Activated CD4-positive, alpha-beta T cell treated with anti-CD3 and anti-CD28 coated beads, Interleukin-2, amount 10 ng/mL, durations not matched to agents 24 days and 14 days (primary cell): ENCODE results near the gene CD40. TPM values are rescaled to one million over a fixed set of nuclear protein-coding genes. Genes with fewer than 3 reads are reported as not detected.

Experiments
- DNase-seq: peaks from one replicate; pipeline ENCODE4 v3.0.0; 2022
- H3K27ac Mint-ChIP-seq: one replicate; pipeline ENCODE4 v1.8.0; 2022; ENCODE audit warnings: mild to moderate bottlenecking, mixed read lengths
- H3K27me3 Mint-ChIP-seq: one replicate; pipeline ENCODE4 v1.8.0; 2022; ENCODE audit warnings: mixed read lengths
- H3K36me3 Mint-ChIP-seq: one replicate; pipeline ENCODE4 v1.8.0; 2022; ENCODE audit warnings: low read depth, mild to moderate bottlenecking, mixed read lengths
- H3K4me1 Mint-ChIP-seq: one replicate; pipeline ENCODE4 v1.8.0; 2021; ENCODE audit warnings: mixed read lengths
- H3K4me3 Mint-ChIP-seq: one replicate; pipeline ENCODE4 v1.8.0; 2022; ENCODE audit warnings: mild to moderate bottlenecking, moderate library complexity, mixed read lengths
- H3K9me3 Mint-ChIP-seq: one replicate; pipeline ENCODE4 v1.8.0; 2021; ENCODE audit warnings: mixed read lengths
- intact Hi-C: fragments of 100-400 bp; cut with micrococcal nuclease; formaldehyde crosslinking; loops from one replicate; pipeline ENCODE4 v1.15.1; 2023
- total RNA-seq: library from RNA; stranded (reverse); gene quantifications from 2 replicates; pipeline ENCODE4 v1.2.3, GENCODE V29; 2022

The CD40 gene
- total RNA-seq, 1 donor from 2014 or later: 2.7 TPM

- Mint-ChIP-seq H3K4me3 (no peak overlapping the region), H3K9me3 (no peaks in the 10 kb centered on the region), H3K27me3 (peaks cover 41% of the 10 kb centered on the region), H3K4me1 (no peaks in the 10 kb centered on the region), H3K36me3 (no peaks in the 10 kb centered on the region), H3K27ac (no peak overlapping the region)
- DNase-seq: no peak
- intact Hi-C loops: no loop called here
These were observed 54.9 kb downstream of the CD40 start for GRCh38 chr20:46172961-46173536.

- Mint-ChIP-seq H3K36me3 (no peaks in the 10 kb centered on the region), H3K4me1 (no peaks in the 10 kb centered on the region), H3K27me3 (peaks cover 41% of the 10 kb centered on the region), H3K27ac (no peak overlapping the region), H3K4me3 (no peak overlapping the region), H3K9me3 (no peaks in the 10 kb centered on the region)
- intact Hi-C loops: loop anchor here (1.0 kb wide), 3 partner anchors 42 to 160 kb away; no protein-coding TSS in a partner anchor
- no peak for DNase-seq
These were observed 55.7 kb downstream of the CD40 start for GRCh38 chr20:46173652-46174468.

- Mint-ChIP-seq H3K36me3 (no peaks in the 10 kb centered on the region), H3K4me1 (no peaks in the 10 kb centered on the region), H3K9me3 (no peaks in the 10 kb centered on the region), H3K27ac (no peak overlapping the region), H3K27me3 (peaks cover 41% of the 10 kb centered on the region), H3K4me3 (no peak overlapping the region)
- peak; percentile 90 for DNase-seq
- intact Hi-C loops: loop anchor here (1.0 kb wide), 3 partner anchors 42 to 160 kb away; no protein-coding TSS in a partner anchor
These were observed 56.5 kb downstream of the CD40 start for GRCh38 chr20:46174469-46175126.

DNA sequence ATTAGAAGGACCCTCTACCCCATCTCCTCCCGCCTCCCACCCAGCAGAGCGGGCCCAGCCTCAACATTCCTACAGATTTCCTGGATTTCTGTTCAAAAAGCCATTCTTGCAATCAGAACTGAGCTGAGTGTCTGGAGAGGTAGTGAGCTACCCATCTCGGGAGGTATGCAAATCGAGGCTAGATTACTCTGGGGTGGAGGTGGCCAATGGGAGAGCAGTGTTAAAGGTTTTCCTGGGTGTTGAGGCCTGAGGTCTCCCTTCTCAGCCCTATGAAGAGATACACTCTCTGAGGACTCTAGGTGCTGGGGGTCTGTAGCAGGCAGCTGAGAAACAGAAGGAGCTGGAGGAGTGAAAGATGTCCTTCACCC lies 57.0 kb downstream of the CD40 start:
- Mint-ChIP-seq H3K9me3 (no peaks in the 10 kb centered on the region), H3K27ac (no peak overlapping the region), H3K4me1 (no peaks in the 10 kb centered on the region), H3K36me3 (no peaks in the 10 kb centered on the region), H3K27me3 (peaks cover 41% of the 10 kb centered on the region), H3K4me3 (no peak overlapping the region)
- intact Hi-C loops: no loop called here
- no peak for DNase-seq

DNA sequence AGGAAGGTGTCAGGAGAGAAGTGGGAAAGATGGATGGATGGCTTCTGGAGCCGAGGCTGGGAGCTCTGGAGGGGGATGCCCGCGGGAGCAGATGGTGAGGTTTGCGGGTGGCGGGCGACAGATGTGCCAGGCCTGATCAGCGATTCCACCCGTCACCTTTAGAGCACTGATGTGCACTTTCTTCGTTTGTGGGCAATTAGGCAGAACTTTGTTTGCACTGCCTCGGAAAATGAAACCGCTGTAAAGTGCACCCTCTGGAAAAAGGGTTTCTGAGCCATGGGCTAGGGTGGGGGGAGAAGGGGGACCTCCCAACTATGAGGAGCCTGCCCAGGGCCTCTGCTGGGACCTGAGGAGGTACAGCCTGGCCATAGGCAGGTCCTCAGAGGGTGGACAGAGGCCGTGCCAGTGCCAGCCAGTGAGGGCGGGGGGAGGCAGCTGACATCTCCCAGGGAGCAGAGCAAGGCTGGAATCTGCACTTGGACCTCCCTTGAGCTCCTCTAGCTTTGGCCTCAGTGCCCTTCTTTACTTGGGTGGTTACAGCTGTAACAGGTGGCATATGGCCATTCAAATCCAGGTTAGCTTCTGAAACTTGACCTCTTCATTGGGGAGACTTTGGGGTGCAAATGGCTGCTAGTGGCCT lies 58.7 kb downstream of the CD40 start:
- intact Hi-C loops: no loop called here
- H3K36me3 Mint-ChIP-seq: no peaks in the 10 kb centered on the region

DNA sequence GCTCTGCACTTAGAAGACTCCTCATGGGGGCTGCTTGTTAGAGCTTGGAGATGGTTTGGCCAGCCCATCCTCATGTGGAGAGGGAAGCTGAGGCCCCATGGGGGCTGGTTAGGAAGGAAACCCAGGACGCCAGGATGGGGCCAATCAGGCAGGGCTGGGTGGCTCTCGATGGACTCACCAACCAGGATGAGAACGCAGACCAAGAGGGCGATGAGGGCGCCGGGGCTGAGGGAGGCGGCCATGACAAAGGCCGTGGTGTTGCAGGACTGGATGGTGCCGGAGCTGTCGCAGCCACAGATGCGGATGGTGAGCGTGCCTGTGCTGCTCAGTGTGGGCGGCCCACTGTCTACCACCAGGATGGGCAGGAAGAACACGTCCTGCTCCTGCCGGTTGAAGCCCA lies 59.7 kb downstream of the CD40 start:
- H3K4me3 Mint-ChIP-seq: no peak overlapping the region
- DNase-seq: no peak
- intact Hi-C loops: no loop called here
- no peaks in the 10 kb centered on the region for H3K36me3 Mint-ChIP-seq
- H3K9me3 Mint-ChIP-seq: no peaks in the 10 kb centered on the region
- no peak overlapping the region for H3K27ac Mint-ChIP-seq
- H3K4me1 Mint-ChIP-seq: no peaks in the 10 kb centered on the region
- peaks cover 29% of the 10 kb centered on the region for H3K27me3 Mint-ChIP-seq

More for the DNA sequence above, 58.7 kb downstream of the CD40 start:
- H3K4me1 Mint-ChIP-seq: no peaks in the 10 kb centered on the region
- peaks cover 36% of the 10 kb centered on the region for H3K27me3 Mint-ChIP-seq
- H3K9me3 Mint-ChIP-seq: no peaks in the 10 kb centered on the region
- no peak overlapping the region for H3K4me3 Mint-ChIP-seq
- no peak overlapping the region for H3K27ac Mint-ChIP-seq
- no peak for DNase-seq

DNA sequence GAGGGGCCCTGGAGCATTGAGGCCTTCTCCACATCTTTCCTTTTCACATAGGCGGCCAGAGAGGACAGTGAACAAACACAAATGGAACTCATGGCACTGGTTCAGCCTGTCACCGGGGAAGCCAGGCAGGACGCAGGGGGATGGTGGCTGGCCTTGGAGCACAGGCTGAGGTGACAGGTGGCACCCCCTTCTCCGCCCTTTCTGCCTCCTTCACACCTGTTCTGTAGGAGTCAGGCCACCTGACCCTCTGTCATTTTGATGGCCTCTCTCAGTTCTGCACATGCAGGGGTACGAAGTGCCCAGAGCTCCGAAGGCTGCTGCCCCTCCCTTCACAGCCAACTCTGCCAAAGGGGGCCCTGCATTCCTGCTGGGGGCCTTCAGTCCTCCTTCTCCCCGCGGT lies 60.8 kb downstream of the CD40 start:
- no peak overlapping the region for H3K4me3 Mint-ChIP-seq
- no peaks in the 10 kb centered on the region for H3K9me3 Mint-ChIP-seq
- no peak for DNase-seq
- intact Hi-C loops: no loop called here
- no peaks in the 10 kb centered on the region for H3K4me1 Mint-ChIP-seq
- H3K36me3 Mint-ChIP-seq: no peaks in the 10 kb centered on the region
- H3K27me3 Mint-ChIP-seq: peaks cover 20% of the 10 kb centered on the region
- no peak overlapping the region for H3K27ac Mint-ChIP-seq

Other genes with a start within 250 kb of the CD40 start
- gene ZSWIM1, start 237.1 kb upstream of the CD40 start, total RNA-seq: 9.4 and 10.4 TPM in 2 replicates
- 0.47 and 1.8 TPM in 2 replicates for gene SPATA25, start 230.7 kb upstream of the CD40 start, total RNA-seq
- 2.0 and 2.4 TPM in 2 replicates for gene NEURL2, start 227.1 kb upstream of the CD40 start, total RNA-seq
- gene CTSA, start 227.0 kb upstream of the CD40 start, total RNA-seq: 48.7 and 50.8 TPM in 2 replicates
- 3.2 and 4.0 TPM in 2 replicates for gene PLTP, start 206.2 kb upstream of the CD40 start, total RNA-seq
- 26.1 and 27.8 TPM in 2 replicates for gene PCIF1, start 183.6 kb upstream of the CD40 start, total RNA-seq
- 37.5 and 39.5 TPM in 2 replicates for gene ZNF335, start 146.1 kb upstream of the CD40 start, total RNA-seq
- 0.19 and 0.28 TPM in 2 replicates for gene MMP9, start 109.4 kb upstream of the CD40 start, total RNA-seq
- not detected in 2 replicates for gene SLC12A5, start 89.1 kb upstream of the CD40 start, total RNA-seq
- gene NCOA5, start 28.4 kb upstream of the CD40 start, total RNA-seq: 27.6 and 30.3 TPM in 2 replicates
- not detected in 2 replicates for gene CDH22, start 190.2 kb downstream of the CD40 start, total RNA-seq